HL-60/S4 (cell line): ENCODE measurements around the gene DIO1.

ENCODE experiments used
- in situ Hi-C: fragments of 300-500 bp; cut with MboI; formaldehyde crosslinking; loops from 2 replicates; pipeline ENCODE4 v1.14.3; 2022; ENCODE audit warnings: low sequenced_read_pairs

Gene DIO1

DNA sequence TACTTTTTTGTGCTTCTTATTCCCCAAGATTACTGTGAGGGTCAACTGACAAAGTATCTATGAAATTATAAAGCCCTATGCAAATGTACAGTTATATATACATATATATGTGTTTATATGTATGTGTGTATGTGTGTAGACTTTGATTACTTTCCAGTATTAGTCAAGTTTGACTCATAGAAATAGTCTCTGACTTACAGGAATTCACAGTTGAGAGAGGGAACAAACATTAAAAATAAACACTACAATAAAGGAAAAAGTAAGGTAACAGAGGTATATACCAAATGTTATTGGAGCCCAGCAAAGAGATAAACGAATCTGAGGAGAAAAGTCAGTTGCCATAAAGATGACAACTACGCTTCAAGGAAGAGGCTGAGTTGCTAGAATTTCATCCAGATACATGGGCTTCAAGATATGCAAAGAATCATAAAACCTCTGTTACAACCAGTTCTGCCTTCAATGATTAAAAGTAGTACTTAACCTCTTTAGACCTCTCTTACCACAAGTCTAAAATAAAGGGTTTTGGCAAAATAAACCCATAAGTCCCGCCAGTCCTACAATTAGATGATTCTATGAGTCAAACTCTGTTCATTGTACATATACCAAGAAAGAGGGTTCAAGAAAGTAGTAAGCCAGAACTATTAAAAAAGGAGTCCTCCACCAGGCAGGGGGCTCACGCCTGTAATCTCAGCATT, 44.3 kb downstream of the DIO1 start:
- in situ Hi-C loops, result no loop called here

DNA sequence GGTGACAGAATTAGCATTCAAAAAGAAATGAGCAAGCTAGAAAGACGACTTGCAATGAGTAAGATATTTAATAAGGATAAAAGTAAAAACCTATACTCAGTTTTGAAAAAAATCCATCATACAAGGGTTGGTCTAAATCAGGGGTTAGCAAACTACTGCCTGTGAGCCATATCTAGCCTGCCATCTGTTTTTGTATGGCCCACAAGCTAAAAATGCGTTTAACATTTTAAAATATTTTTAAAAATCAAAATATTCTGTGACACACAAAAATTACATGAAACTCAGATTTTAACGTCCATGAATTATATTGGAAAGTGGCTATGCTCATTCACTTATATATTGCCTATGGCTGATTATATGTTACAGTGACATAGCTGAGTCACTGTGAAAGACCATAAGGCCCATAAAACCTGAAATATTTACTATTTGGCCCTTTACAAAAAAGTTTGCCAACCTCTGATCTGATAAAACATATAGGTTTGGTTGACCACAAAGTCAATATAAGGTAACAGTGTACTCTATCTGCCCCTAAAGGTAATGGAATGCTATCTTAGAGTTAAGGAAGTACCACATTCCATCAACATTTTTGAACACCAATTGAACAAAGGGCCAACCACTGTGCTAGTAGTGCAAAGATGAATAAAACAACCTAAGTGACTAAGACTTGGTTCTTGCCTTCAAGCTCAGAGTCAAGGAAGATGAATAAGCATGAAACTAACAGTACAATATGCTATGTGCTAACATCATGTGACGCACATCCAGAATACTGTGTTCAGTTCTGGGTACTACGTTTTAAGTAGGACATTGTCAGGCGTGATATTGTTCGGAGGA, 48.4 kb downstream of the DIO1 start:
- in situ Hi-C loops, result no loop called here

DNA sequence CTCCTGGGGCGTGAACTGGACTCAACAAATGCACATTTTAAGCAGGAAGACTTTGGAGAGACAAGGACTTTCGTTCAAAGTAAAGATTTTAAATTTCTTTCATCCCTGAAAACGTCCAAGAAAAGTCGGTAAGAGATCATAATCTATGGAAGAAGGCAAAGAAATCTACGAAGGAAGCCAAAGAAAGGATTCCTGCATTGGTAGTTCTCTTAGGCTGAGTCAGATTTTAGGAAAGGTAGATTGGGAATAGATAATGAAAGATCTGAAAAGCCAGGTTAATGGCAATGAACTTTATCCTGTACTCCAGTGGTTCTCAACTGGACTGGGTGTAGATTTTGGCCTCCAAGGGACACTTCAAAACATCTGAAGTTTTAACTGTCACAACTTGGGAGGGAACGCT, 49.1 kb downstream of the DIO1 start:
- in situ Hi-C loops, result no loop called here

DNA sequence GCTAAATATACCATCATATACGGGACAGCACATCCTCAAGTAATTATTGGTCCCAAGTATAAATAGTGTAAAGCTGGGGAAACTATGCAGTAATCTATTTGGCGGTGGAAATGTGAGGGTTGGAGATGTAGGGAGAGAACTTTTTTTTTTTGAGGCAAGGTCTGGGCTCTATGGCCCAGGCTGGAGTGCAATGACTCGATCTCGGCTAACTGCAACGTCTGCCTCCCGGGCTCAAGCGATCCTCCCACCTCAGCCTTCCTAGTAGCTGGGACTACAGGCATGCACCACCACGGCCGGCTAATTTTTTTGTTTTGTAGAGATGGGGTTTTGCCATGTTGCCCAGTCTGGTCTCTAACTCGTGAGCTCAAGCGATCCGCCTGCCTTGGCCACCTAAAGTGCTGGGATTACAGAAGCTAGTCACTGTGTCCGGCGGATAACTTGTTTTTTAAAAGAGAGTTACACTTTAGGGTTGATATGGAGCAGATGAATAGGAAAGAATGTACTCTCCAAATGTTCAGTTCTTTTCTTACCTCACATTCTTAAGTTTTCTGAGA, 49.6 kb downstream of the DIO1 start:
- in situ Hi-C loops, result no loop called here

DNA sequence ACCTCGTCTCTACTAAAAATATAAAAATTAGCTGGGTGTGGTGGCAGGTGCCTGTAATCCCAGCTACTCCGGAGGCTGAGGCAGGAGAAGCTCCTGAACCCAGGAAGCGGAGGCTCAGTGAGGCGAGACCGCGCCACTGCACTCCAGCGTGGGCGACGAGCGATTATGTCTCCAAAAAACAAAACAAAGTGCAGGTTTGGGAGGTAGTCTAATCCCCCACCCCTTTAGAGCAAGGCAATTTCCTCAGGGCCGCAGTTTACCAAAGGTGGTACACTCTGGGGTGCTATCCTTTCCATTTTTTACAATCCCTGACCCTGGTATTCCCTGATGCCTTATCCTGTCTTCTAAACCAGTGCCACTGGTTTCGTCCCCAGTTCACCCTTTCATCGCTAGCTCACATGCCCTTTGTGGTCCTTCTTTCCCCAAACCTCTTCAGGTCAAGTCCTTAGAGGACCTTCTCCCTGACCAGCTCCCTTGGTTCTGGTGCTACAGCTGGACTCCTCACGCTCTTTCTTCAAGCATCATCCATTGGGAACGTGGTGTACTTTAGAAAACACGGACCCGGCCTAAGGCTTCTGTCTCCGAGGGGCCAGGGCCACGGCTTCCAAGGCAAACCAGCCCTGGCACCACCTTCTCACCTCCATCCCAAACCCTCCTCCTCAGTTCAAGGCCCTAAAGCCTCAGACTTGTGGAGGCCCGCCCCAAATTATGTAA, 50.6 kb downstream of the DIO1 start:
- in situ Hi-C loops, result no loop called here

DNA sequence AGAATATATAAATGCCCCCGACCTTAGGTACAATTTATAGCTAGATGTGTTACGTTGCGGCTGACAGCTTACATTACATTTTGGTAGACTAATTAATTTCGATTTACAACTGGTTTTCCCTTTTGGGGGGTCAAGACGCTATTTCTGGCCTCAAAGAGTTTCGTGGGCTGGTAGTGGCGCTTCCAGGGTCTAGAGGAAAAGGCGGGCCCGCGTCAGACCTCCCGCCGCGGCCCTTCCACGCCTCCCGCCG, 51.1 kb downstream of the DIO1 start:
- in situ Hi-C loops, result no loop called here

DNA sequence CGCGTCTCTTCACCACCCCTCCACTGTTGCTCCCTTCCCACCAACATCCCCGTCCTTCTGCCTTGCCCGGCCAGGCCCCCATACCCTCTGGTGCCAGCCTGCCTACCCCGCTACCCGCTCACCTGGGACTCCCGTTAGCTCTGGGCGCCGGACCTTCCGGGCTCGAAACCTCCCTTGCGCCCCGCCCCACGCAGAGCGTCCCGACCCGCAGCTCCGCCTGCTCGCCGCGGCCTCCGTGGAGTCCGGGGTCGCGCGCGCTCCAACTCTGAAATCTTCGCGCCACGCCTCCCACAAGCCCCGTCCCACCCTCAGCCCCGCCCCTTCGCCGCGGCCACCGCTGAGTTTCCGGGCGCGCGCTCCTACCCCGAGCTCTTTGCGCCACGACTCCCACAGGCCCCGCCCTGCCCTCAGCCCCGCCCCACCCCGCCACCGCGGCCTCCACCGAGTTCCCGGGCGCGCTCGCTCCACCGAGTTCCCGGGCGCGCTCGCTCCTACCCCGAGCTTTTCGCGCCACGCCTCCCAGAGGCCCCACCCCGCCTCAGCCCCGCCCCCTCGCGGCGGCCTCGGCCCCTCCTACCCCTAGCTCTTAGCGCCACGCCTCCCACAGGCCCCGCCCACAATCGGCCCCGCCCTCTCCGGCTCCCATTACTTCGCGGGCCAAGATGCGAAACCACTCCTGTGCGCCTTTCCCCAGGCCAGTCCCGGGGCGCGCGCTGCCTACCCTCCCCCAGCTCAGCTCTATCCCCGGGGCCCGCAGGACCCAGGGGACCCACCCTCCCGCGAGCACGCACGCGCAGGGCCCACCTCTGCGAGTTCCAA, 51.7 kb downstream of the DIO1 start, which contains the start of gene IFT25:
TSS of gene IFT25 (minus strand) at position 267 of the 819 bp plus-strand sequence. CDS start 5,617 bp downstream, outside the sequence.
- in situ Hi-C loops, result no loop called here

DNA sequence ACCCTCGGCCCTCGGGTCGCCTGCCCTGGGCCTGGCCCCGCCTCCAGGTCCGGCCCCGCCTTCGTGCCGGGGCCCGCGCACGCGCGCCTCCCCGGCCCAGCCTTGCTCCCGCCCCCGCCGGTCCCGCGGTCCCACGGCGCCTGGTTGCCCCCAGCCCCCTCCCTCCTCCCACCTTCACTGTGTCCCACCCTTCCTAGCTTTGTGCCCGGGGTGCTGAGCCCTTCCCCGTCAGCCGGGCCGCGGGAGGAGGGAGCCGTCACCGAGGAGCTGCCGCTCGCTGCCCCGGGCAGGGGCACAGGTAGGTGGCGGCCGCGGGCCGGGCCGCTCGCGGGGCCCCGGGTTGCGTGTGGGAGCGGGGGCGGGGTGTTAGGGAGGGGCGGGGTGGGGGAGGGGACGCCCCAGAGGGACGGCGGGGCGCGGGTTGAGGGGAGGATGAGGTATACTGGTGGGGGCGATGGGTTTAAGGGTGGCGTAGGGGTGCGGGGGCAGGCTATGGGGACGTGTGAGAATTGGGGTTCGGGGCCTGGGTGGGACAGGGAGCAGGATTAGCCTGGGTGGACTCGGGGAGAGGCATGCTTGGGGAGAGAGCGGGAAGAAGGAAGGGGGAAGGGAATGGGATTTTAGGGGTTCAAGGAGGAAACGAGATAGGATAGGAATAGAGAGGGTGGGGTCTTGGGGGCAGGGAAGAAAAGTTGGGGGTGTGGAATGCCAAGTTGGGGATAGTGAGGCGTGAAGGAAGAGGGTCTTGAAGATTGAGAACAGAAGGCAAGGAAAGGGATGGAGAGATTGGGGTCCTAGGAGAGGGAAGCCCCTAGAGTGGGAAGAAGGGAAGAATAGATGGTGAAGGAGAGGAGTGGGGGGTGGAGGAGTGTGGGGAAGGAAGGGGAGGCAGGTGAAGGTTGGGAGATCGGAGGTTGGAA, 52.5 kb downstream of the DIO1 start, which contains the start of gene LRRC42:
TSS of gene LRRC42 (plus strand) at position 99 of the 920 bp plus-strand sequence. CDS start 5,650 bp downstream, outside the sequence.
- in situ Hi-C loops, result no loop called here

DNA sequence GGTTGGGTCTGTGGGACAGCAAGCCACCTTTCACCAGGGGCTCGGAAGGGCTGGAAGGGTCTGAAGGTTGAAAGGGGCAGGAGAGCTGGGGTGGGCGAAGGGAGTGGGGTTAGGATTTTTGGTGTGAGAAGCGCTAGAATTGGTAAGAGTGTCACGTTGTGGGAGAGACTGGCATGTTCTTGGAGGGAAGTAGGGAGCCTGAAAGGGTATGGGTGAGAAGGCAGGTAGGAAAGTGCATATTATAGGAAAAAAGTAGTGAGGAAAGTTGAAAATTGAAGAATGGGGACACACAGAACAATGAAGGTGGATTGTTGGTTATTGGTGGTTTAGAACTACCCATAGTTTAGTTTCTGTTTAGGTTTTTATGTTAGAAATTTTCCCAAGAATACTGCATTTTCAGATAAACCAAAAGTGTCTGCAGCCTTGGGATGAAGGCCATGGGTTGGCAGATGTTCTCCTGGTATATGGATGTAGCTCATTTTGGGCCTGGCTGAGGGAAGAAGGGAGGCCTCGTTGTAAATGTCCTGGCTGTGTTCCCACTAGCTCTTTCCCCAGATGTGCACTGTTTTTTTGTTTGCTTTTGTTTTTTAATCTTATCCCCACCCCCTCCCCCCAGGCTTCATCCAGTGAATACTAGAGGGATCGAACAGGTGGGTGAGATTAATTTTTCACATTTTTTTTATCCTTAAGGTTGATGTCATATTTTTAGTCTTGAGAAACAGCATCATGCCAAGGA, 53.4 kb downstream of the DIO1 start:
- in situ Hi-C loops, result no loop called here

DNA sequence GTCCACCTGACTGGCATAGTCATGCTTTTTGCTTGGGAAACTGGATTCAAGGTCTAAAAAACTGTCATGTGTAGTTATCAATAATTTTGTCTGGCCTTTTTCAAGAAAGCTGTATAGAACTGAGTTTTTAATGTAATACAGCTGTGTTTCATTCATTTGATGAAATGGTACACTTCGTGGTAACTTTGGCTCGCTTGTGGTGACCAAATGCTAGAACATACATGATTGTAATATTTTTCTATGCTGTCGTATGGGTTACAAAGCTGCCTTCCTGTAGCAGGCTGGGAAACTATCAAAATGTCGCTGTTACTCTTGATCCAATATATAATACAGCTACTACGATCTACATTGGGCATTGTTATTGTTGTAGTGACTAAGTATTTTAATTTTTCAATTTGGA, 54.3 kb downstream of the DIO1 start:
- in situ Hi-C loops, result no loop called here

DNA sequence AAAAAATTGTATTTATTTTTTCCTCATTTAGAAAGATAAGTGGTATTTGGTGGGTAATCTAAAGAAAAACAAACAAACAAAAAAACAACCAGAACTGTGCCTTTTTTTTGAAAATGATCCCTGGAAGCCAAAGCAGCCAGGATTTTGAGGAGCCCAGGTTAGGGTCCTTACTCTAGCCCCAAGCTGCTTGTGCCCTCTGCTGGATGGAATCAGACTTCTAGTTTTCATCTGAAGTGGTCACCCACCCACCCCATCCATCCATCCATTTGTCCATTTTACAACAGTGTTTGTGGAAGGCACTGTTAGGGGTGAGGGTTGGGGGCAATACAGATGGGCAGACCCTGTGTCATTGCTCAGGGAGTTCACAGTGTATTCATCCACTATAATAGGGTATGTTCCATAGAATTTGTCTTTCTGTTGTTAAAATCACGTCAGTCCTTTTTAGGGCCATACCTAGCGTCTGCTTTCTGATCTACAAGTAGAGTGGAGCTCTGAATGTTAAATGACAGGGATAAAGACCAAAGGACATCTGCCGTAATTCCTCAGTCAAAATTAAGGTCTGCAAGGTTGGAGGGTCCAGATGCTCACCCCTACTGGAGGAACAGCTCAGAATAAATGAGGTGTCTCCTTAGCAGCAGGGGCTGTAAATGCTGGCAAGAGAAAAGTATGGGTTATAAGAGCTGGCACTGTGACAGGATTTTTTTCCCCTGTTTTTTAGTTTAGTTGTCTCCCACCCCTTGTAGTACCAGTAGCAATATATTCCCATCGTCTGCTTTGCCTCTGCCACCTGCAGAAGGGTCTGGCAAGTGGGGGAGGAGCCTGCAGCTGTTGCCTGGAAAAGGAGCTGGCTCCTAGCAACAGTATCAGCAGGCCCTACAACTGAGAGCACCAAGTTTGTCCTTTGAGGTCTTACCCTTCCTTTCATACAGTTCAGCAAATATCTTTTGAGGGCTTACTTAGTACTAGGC, 55.3 kb downstream of the DIO1 start:
- in situ Hi-C loops, result no loop called here

DNA sequence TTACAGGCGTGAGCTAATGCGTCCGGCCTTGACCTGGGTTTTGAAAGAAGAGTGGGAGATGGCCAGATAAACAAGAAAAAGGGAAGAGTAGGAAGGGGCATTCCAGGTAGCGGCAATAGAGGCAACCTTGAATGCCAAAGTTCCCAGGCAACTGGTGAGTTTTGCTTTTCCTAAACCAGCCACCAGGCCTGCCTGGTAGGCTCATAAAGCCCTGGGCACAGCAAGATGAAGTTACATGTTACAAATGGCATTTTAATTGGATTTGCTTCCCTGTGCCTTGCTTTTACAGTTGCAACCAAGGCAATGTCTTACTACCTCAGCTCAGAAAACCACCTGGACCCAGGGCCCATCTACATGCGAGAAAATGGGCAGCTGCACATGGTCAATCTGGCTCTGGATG, 57.7 kb downstream of the DIO1 start:
- in situ Hi-C loops, result loop anchor here (5.0 kb wide), 1 partner anchor 89 kb away; no protein-coding TSS in a partner anchor

DNA sequence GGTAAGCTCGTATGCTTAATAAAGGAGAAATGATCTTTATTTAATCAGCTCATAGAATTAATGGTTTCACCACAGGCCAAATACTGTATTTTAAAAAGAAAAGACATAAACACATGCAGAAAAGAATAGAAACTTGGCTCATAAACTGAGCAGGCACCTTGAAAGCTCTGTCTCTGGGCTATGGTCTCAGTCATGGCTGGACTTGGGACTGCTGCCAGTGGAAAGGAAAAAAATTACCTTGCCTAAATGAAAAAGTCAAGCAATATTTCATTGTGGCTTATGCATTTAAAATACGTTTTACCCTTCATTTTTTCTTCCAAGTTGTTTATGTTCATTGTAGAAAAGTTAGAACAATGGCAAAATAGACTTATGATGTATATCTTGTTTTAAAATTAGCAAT, 60.1 kb downstream of the DIO1 start:
- in situ Hi-C loops, result loop anchor here (5.0 kb wide), 1 partner anchor 92 kb away; no protein-coding TSS in a partner anchor

DNA sequence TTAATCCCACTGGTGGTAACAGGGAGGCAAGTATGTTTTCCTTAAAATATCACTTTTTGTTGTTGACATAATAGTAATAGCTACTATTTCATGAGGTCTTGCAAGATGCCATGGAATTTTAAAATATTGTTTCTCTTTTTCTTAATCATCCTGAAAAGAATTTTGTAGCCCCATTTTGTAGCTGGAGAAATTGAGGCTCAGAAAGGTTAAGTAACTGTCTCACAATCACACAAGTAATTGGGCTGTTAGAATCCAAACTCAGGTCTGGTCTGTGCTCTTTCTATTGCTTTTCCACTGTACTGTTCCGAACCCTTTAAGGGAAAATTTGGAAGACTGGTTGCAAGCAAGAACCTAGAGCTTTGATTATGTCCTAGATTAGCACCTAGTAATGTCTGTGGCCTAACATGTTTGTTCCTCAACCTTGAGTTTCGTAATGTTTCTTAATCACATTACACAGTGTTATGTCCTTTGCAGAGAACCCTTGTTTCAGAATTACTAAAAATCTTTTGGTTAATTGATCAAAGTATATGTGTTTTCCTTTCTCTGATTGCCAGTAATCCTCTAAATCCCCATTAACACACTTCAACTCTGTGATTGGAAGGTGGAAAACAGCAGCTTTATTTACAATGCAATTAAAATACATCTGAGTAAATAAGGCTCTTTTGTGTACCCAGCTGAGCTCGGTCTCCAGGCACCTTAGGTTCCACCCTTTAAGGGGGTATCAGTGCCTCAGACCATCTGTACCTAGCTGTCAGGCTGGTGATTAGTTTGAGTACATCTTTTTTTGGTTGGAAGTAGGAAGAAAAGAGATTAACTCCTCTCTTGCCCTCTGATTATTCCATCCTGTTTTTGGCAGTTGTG, 62.6 kb downstream of the DIO1 start:
- in situ Hi-C loops, result no loop called here

DNA sequence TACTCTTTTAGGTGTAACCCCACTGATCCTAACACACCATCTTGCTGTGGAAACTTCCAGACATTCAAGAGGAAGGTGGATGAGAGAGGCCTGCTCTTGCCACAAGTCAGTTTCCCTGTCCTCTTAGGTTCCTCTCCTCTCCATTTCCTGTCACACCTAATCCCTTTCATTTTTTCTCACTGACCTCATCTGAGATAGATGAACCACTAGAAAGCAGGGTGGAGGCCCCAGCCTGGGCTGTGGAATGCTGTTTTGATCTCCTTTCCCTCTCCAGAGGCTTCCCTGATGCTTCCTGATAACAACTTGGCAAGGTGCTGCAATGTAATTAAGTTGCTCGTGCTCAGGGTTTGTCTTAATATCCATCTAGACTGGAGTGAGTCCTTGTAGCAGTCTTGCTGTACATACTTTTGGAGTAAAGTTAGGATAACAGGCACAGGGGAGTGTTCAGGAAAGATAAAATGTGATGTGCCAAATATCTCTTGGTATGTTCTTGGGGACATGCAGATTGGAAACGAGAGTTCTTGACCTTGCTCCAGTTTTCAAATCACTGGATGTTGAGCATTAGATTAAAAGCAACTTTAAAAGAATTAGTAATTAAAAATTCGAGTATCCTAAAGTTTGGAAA, 63.3 kb downstream of the DIO1 start:
- in situ Hi-C loops, result no loop called here

DNA sequence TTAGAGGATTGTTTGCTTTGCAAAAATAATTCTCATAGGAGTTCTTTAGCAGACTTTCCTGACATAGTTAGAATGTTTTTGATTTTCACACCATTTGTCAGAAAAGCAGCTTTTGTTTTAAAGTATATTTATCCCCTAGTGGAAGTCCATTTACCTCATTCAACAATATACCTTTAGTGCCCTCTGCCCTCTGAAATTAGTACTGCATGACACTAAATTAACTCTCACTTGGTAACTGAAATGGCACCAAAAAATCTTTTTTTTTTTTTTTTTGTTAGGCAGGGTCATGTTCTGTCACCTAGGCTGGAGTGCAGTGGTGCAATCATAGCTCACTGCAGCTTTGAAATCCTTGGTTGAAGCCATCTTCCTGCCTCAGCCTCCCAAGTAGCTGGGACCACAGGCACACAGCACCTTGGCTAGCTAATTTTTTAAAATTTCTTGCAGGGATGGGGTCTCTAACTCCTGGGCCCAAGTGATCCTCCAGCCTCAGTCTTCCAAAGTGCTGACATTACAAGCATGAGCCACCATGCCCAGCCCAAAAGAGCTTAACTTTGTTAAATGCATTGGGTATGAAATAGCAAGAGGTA, 65.8 kb downstream of the DIO1 start:
- in situ Hi-C loops, result no loop called here
